OCI-LY7 (cell line): ENCODE measurements around the gene HARBI1.

Experiments
- EZH2phosphoT487 ChIP-seq: fragments of 200-600 bp; sonication (generic); IDR thresholded peaks from 2 replicates; pipeline ENCODE4 v1.6.1; 2018; ENCODE audit warnings: low read depth, borderline replicate concordance, mild to moderate bottlenecking, mixed run types, antibody characterized with exemption, low read length, moderate library complexity, mixed read lengths
- TF ChIP-seq, protein P1 (sequence below): fragments of 200-600 bp; sonication (generic); conservative IDR thresholded peaks from 2 replicates; pipeline ENCODE4 v1.5.1; 2014; ENCODE audit warnings: mild to moderate bottlenecking, antibody characterized with exemption, low read length, moderate library complexity, mixed read lengths

DNA sequence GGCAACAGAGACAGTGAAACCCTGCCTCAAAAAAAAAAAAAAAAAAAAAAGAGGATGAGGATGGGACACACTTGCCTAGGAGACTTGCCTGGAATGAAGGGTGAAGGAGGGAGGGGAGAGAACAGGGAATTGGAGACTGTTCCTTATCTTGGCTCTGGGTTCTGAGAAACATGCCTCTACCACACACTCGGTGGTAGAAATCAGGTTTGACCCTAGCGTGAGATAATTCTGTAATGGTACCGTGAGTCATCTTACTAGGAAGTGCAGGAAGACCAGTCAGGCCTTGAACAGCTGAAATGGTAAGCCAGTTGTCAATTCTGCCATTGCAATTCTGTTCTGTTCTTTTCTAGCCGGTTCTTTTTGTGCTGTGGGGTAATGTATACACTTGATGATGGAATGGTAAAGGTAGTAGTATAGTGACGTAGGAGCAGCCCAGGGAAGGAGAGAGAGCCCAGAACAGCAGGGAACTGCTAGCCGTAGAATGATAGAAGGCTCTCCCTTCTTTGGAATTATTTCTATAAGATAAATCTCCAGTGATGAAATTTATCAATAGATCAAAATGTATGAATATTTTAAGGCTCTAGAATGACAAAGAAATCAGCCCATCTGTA lies 19.3 kb downstream of the HARBI1 start:
- TF ChIP-seq, protein P1, sequence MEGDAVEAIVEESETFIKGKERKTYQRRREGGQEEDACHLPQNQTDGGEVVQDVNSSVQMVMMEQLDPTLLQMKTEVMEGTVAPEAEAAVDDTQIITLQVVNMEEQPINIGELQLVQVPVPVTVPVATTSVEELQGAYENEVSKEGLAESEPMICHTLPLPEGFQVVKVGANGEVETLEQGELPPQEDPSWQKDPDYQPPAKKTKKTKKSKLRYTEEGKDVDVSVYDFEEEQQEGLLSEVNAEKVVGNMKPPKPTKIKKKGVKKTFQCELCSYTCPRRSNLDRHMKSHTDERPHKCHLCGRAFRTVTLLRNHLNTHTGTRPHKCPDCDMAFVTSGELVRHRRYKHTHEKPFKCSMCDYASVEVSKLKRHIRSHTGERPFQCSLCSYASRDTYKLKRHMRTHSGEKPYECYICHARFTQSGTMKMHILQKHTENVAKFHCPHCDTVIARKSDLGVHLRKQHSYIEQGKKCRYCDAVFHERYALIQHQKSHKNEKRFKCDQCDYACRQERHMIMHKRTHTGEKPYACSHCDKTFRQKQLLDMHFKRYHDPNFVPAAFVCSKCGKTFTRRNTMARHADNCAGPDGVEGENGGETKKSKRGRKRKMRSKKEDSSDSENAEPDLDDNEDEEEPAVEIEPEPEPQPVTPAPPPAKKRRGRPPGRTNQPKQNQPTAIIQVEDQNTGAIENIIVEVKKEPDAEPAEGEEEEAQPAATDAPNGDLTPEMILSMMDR: no peak
- TF ChIP-seq EZH2phosphoT487: no peak
